HG02623 (cell line): Measurements from ENCODE around the gene LPIN1.
"Not testable (repeated sequence)": the region's sequence is repeated elsewhere in the genome, so short reads cannot be mapped to it uniquely, and the experiment has no call there.

ENCODE experiments used
- ATAC-seq: cut with Tn5 transposase; IDR thresholded peaks from one replicate; pipeline ENCODE4 v1.9.1; 2021; ENCODE audit warnings: moderate library complexity; ENCODE audit not compliant: unreplicated experiment

The LPIN1 gene

DNA sequence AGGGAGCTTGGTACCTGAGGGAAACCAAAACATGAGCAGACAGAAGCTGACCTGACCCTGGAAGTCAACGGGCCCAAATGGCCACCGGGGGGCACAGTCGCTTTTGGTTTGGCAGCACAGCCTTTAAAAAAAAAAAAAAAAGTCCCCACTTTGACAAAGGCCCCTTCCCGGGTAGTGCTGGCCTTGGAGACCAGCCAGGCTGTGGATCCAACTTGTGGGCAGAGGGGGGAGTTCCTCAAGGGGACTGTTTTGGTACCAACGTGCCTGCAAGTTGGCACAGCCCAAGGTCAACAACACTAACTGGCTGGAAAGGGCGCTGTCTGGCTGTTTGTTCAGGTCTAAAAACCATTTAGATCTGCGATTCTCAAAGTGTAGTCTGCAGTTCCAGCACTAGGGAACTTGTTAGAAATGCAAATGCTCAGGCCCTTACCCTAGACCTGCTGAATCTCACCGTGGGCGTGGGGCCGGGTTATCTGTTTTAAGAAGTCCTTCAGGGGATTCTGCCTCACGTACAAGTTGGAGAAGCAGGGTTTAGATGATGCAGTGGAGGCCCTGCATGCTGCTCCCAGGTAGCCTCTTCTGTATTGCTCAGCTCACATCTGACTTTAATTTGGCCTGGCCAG lies 83.0 kb downstream of the LPIN1 start:
- peak; percentile 13 for ATAC-seq

DNA sequence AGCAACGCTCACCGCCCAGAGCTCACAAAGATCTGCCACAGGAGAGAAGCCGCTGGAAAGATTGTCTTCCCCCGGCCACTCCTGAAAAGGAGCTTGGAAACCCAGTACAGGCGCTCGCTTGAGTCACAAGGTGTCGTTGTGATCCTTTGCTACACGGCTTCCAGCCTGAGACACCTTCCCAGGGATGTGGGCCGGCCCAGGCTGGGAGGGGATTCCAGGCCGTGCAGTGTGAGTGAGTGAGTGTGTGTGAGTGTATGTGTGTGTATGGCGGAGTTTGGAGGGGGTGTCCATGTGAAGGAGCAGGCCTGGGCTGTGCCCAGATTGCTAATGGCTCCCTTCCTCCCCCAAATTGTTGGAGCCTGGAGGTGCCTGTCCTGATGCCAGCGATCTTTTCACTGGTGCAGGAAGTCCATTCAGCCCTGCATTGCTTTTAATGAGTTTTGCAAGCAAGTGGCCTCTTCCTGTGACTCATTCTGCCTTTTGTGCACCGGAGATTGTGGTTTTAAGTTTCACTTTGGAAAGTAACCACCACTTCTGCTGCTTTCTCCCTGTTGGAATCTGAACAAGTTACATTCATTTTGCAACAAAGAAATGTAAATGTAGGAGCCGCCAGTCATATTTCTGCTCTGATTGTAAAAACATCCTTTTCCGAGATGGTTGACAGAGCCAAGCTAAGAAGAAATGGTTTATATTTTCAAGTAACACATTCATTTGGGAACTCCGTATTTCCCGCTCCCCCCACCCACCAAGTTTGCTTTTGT lies 83.7 kb downstream of the LPIN1 start:
- peak; percentile 77 for ATAC-seq

DNA sequence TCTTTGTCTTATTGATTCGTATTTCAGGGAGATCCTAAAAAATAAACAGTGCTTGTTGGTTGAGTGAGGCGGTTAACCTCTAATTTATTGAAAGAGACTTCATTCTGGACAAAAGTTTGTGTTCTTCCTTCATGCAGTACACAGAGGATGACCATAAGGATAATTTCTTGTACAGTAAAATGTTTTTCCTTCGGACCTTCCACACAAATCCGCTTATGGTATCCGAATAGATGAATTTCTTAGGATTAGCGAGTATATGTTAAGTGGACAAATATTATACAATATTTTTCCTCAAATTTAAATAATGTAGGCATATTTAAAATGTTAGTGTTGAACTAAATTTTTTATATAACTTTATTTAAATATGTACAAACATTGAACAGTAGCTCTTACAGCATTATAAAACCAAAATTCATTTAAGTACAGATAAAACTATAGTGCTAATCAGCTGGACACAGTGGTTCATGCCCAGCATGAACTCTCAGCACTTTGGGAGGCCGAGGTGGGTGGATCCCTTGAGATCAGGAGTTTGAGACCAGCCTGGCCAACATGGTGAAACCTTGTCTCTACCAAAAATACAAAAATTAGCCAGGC lies 84.4 kb downstream of the LPIN1 start:
- ATAC-seq, result no peak

- ATAC-seq, result no peak
Observed at GRCh38 chr2:11831415-11831814, 85.0 kb downstream of the LPIN1 start.

DNA sequence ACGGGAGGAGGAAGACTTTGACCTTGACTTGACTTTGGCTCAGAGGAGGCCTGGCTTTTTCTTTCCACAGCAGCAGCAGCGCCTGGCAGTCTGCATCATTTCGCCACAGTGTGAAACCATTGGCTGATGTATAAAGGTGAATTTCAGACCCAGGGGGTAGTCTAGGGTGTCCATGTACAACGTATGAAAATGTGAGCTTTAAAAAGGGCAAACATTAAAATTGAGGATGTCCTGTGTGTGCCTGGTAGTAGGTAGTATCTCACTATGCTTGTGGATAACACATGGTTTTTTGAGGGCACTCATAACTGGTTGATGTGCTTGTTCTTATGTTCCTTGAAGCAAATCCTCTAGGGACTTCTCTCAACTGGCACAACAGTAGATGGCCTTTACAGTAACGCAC lies 86.1 kb downstream of the LPIN1 start:
- no peak for ATAC-seq

- no peak for ATAC-seq
Observed at GRCh38 chr2:11833601-11834000, 87.2 kb downstream of the LPIN1 start.

- ATAC-seq, result no peak
Observed at GRCh38 chr2:11835403-11835802, 89.0 kb downstream of the LPIN1 start.

DNA sequence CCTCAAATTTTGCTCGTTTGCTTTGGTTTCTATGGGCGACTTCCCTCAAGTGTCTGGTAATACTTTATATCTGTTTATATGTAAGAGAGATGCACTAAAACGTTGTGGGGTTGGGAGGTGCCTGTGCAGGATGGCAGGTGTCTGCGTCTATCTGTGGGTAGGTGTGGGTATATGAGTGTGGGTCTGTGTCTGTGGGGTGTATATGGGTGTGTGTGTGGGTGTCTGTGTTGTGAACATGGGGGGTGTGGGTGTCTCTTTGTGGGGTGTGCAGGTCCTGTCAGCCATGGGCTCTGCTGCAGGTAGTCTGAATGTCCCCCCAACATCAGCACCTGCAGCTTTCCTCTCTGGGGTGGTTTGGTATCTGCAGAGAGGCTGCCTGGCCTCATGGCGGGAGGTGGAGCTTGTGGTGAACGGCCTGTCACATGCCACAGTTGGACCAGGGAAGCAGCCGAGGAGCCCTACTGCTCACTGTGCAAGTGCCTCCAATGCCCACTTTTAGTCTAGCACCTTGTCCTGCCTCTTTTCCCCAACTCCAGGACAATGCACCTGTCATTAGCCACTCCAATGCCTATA lies 90.3 kb downstream of the LPIN1 start:
- no peak for ATAC-seq

- no peak for ATAC-seq
Observed at GRCh38 chr2:11837875-11838734, 91.7 kb downstream of the LPIN1 start.

DNA sequence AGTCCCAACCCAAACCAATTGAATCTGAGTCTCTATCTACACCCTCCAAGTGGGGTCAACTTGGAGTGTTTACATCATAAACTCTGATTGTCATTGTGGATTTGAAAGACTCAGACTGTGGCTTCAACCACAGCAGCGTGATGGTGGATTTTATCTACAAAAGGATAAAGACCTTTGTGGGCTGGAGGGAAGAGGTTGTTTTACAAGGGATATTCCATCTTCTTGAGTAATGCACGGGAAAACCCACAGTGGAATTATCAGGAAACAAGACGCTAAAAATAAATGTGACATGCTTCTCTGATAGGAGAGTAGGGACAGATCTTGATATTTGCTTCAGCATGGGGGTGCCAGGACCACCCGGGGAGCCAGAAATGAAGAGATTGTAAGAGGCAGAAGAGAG lies 93.5 kb downstream of the LPIN1 start:
- no peak for ATAC-seq

DNA sequence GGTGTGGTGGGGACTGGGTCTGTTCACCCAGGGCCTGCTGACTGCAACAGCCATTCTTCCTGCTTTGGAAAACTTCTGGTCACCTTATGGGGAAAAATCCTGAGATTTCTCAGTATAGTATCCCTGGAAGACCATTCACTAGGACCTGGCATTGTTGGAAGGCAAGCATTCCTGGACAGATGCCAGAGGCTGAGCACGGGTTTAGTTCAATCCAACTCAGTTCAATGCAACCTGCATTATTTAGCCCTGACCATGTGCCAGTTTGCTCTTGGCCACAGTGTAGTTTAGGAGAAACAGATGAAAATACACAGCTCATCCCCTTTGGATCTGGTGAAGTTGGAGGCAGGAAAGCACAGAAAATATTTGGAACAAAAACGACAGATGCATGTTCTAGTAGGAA lies 95.9 kb downstream of the LPIN1 start:
- no peak for ATAC-seq

GRCh38 chr2:11844798-11845197 lies 98.4 kb downstream of the LPIN1 start:
- ATAC-seq, result not testable (repeated sequence)

- not testable (repeated sequence) for ATAC-seq
Observed at GRCh38 chr2:11847935-11848334, 101.5 kb downstream of the LPIN1 start.

GRCh38 chr2:11850082-11850481 lies 103.7 kb downstream of the LPIN1 start:
- no peak for ATAC-seq

GRCh38 chr2:11852526-11853196 lies 106.2 kb downstream of the LPIN1 start:
- ATAC-seq, result no peak

DNA sequence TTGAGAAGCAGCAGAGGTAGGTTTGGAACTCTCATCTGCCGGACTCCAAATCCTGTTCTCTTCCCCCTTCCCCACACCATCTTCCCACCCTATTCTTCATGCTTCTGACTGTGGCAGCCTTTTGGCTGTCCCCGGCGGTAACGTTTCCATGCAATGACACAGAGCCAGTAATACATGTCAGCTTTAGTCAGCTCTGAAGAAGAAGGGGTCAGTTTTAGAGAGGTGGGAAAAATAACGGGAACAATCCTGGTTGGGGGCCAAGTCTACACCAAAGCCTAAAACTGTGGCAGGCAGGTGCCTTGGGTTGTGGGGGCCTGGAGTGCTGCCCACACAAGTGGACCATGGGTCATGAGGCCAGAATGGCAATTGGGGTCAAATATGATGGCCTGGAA lies 106.8 kb downstream of the LPIN1 start:
- no peak for ATAC-seq

GRCh38 chr2:11855064-11855760 lies 108.8 kb downstream of the LPIN1 start:
- no peak for ATAC-seq

GRCh38 chr2:11856095-11856494 lies 109.7 kb downstream of the LPIN1 start:
- no peak for ATAC-seq

GRCh38 chr2:11858883-11859282 lies 112.5 kb downstream of the LPIN1 start:
- no peak for ATAC-seq

DNA sequence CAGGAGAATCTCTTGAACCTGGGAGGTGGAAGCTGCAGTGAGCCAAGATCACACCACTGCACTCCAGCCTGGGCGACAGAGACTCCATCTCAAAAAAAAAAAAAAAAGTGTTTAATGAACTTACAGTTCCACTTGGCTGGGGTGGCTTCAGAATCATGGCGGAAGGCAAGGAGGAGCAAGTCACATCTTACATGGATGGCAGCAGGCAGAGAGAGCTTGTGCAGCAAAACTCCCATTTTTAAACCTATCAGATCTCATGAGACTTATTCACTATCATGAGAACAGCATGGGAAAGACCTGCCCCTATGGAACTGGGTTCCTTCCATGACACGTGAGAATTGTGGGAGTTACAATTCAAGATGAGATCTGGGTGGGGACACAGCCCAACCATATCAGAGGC lies 113.5 kb downstream of the LPIN1 start:
- ATAC-seq, result not testable (repeated sequence)
